Caco-2 (cell line): Measurements from ENCODE around the gene LDLRAD2. TPM values are rescaled to one million over a fixed set of nuclear protein-coding genes. Genes with fewer than 3 reads are reported as not detected.

Experiments used
- BruUV-seq: library from RNA; stranded (reverse); fragments of 400-500 nt; replicated peaks from 2 replicates; lab custom pipeline; 2021; lab: Mats Ljungman, UMichigan
- CTCF ChIA-PET: fragments of 300-600 bp; sonication (Branson Sonifier 250); formaldehyde crosslinking; loops from one replicate; lab custom pipeline; 2022; ENCODE audit warnings: antibody characterized with exemption; lab: Charles Lee
- POLR2A ChIA-PET: fragments of 300-600 bp; sonication (Branson Sonifier 250); formaldehyde crosslinking; loops from one replicate; lab custom pipeline; 2022; ENCODE audit warnings: antibody characterized with exemption; lab: Charles Lee
- DNase-seq, 2 experiments: peaks; one replicate each; pipeline versions ENCODE4 v3.0.0 to v3.0.0-alpha.2; 2020 to 2022
- H3K27me3 ChIP-seq: replicated peaks from 2 replicates; pipeline ENCODE4 v1.6.0; 2011; ENCODE audit warnings: low read length; ENCODE audit not compliant: control insufficient read depth, insufficient read depth
- H3K36me3 ChIP-seq: 2 replicates; pipeline ENCODE4 v1.5.1; 2011; ENCODE audit warnings: low read length; ENCODE audit not compliant: control insufficient read depth, insufficient read depth
- H3K4me1 ChIP-seq: fragments of 250-450 bp; sonication (Bioruptor Pico); 2 replicates; pipeline ENCODE4 v1.5.1; 2020; ENCODE audit warnings: mild to moderate bottlenecking
- H3K4me3 ChIP-seq: 2 replicates; pipeline ENCODE4 v1.5.1; 2011; ENCODE audit warnings: low read depth, mild to moderate bottlenecking, control low read depth, low read length
- H3K9me3 ChIP-seq: fragments of 250-450 bp; sonication (Bioruptor Pico); 2 replicates; pipeline ENCODE4 v1.5.1; 2020; ENCODE audit warnings: mild to moderate bottlenecking, moderate library complexity
- H3K27ac Mint-ChIP-seq: one replicate; pipeline ENCODE4 v1.8.0; 2022; ENCODE audit warnings: mixed read lengths; ENCODE audit not compliant: unreplicated experiment
- H3K27me3 Mint-ChIP-seq: one replicate; pipeline ENCODE4 v1.8.0; 2022; ENCODE audit warnings: mixed read lengths; ENCODE audit not compliant: insufficient read depth, unreplicated experiment
- H3K36me3 Mint-ChIP-seq: one replicate; pipeline ENCODE4 v1.8.0; 2022; ENCODE audit warnings: mild to moderate bottlenecking, mixed read lengths; ENCODE audit not compliant: insufficient read depth, unreplicated experiment
- H3K4me1 Mint-ChIP-seq: one replicate; pipeline ENCODE4 v1.8.0; 2022; ENCODE audit warnings: low read depth, mixed read lengths; ENCODE audit not compliant: unreplicated experiment
- H3K4me3 Mint-ChIP-seq: one replicate; pipeline ENCODE4 v1.8.0; 2022; ENCODE audit warnings: mild to moderate bottlenecking, moderate library complexity, mixed read lengths; ENCODE audit not compliant: unreplicated experiment
- H3K9me3 Mint-ChIP-seq: one replicate; pipeline ENCODE4 v1.8.0; 2022; ENCODE audit warnings: mixed read lengths; ENCODE audit not compliant: unreplicated experiment
- CTCF ChIP-seq, 2 experiments: fragments of 200-600 bp in 1 of 2; IDR thresholded peaks; 1 replicate in 1 of 2; 2 replicates in 1 of 2; pipeline versions ENCODE4 v1.5.1 to v1.8.0; 2011 to 2022; ENCODE audit warnings: antibody characterized with exemption in 1 of 2, control low read depth in 1 of 2, inconsistent platforms in 1 of 2, low read depth in 1 of 2, low read length in 1 of 2, mild to moderate bottlenecking in 1 of 2, moderate library complexity in 1 of 2; ENCODE audit not compliant: insufficient read depth in 1 of 2, severe bottlenecking in 1 of 2, unreplicated experiment in 1 of 2
- intact Hi-C: fragments of 100-400 bp; cut with micrococcal nuclease; formaldehyde crosslinking; loops from one replicate; pipeline ENCODE4 v1.10.0; 2022; ENCODE audit not compliant: unreplicated experiment
- total RNA-seq: library from RNA; stranded (reverse); gene quantifications from 2 replicates; pipeline ENCODE4 v1.2.3, GENCODE V29; 2022

The LDLRAD2 gene
- total RNA-seq, 1 experiment from 2014 or later, result not detected

GRCh38 chr1:21839337-21840037 lies 27.4 kb downstream of the LDLRAD2 start:
- POLR2A ChIA-PET, result no interaction called here
- Mint-ChIP-seq H3K4me3 (no peak overlapping the region), H3K27me3 (no peaks in the 10 kb centered on the region), H3K4me1 (no peaks in the 10 kb centered on the region), H3K27ac (no peak overlapping the region), H3K36me3 (peaks cover 79% of the 10 kb centered on the region), H3K9me3 (no peaks in the 10 kb centered on the region)
- DNase-seq, result no peak
- peaks cover 16% of the 10 kb centered on the region for H3K36me3 ChIP-seq
- no peaks in the 10 kb centered on the region for H3K27me3 ChIP-seq
- no peak overlapping the region for H3K4me3 ChIP-seq
- H3K4me1 ChIP-seq, result no peaks in the 10 kb centered on the region
- H3K9me3 ChIP-seq, result no peaks in the 10 kb centered on the region
- TF ChIP-seq CTCF (IDR thresholded peaks at IDR 0.05; ENCODE audit: insufficient read depth in 1 of 2, low read depth in 1 of 2, low read length in 1 of 2, severe bottlenecking in 1 of 2, unreplicated experiment in 1 of 2), result no peak
- CTCF ChIA-PET, result no interaction called here
- no TSS peak for BruUV-seq
- intact Hi-C loops, result no loop called here

- H3K4me3 Mint-ChIP-seq, result no peak overlapping the region
- POLR2A ChIA-PET, result no interaction called here
- intact Hi-C loops, result no loop called here
- Histone ChIP-seq H3K36me3 (peaks cover 12% of the 10 kb centered on the region), H3K4me1 (no peaks in the 10 kb centered on the region), H3K9me3 (no peaks in the 10 kb centered on the region), H3K27me3 (no peaks in the 10 kb centered on the region), H3K4me3 (no peak overlapping the region)
- H3K36me3 Mint-ChIP-seq, result peaks cover 74% of the 10 kb centered on the region
- H3K4me1 Mint-ChIP-seq, result no peaks in the 10 kb centered on the region
- no peak overlapping the region for H3K27ac Mint-ChIP-seq
- TF ChIP-seq CTCF (IDR thresholded peaks at IDR 0.05; ENCODE audit: insufficient read depth in 1 of 2, low read depth in 1 of 2, low read length in 1 of 2, severe bottlenecking in 1 of 2, unreplicated experiment in 1 of 2), result no peak
- CTCF ChIA-PET, result no interaction called here
- BruUV-seq, result no TSS peak
- no peaks in the 10 kb centered on the region for H3K27me3 Mint-ChIP-seq
- DNase-seq, result no peak
- no peaks in the 10 kb centered on the region for H3K9me3 Mint-ChIP-seq
These were observed 28.9 kb downstream of the LDLRAD2 start for GRCh38 chr1:21840981-21841380.

DNA sequence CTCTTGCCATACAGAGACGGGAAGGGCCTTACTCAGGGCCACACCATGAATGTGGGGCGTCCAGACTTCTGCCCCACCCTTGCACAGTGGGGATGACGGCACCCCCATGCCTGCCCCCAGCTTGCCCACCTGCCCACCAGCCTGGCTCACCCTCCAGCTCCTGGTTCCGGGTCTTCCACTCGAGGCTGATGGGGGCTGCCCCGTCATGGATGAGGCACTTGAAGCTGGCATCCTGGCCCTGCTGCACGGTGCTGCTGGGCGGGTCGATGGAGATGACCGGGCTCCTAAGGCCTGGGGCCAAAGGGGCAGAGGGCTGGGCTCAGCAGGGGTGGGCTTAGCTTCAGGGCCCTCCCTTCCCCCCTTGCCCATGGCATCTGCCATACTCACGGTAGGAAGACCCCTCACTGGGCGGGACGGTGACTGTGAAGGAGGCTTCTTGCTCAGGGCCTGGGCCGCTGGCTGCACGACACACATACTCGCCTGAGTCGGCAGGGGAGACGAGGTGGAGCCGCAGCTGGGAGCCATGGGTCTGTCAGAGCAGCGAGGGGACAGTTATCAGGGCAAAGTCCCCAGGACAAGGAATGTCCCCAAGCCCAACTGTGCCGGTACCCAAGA lies 29.9 kb downstream of the LDLRAD2 start:
- no peak overlapping the region for H3K4me3 ChIP-seq
- no TSS peak for BruUV-seq
- no peak overlapping the region for H3K27ac Mint-ChIP-seq
- H3K36me3 ChIP-seq, result peaks cover 12% of the 10 kb centered on the region
- intact Hi-C loops, result no loop called here
- no peak overlapping the region for H3K4me3 Mint-ChIP-seq
- ChIA-PET POLR2A (no interaction called here), CTCF (no interaction called here)
- no peaks in the 10 kb centered on the region for H3K27me3 Mint-ChIP-seq
- peaks cover 71% of the 10 kb centered on the region for H3K36me3 Mint-ChIP-seq
- no peaks in the 10 kb centered on the region for H3K9me3 Mint-ChIP-seq
- no peaks in the 10 kb centered on the region for H3K4me1 Mint-ChIP-seq
- H3K9me3 ChIP-seq, result no peaks in the 10 kb centered on the region
- TF ChIP-seq CTCF (IDR thresholded peaks at IDR 0.05; ENCODE audit: insufficient read depth in 1 of 2, low read depth in 1 of 2, low read length in 1 of 2, severe bottlenecking in 1 of 2, unreplicated experiment in 1 of 2), result no peak
- no peak for DNase-seq
- H3K27me3 ChIP-seq, result no peaks in the 10 kb centered on the region
- H3K4me1 ChIP-seq, result no peaks in the 10 kb centered on the region
